H4 (cell line): ENCODE results near the gene SRD5A1. TPM values are rescaled to one million over a fixed set of nuclear protein-coding genes. Genes with fewer than 3 reads are reported as not detected.

Experiments
- DNase-seq: peaks from one replicate; pipeline ENCODE4 v3.0.0-alpha.2; 2015; ENCODE audit warnings: low spot score
- total RNA-seq: library from RNA; depleted of rRNA; stranded (reverse); fragments of >200 nt; shearing (Covaris generic); gene quantifications from 2 replicates; pipeline ENCODE4 v1.2.3, GENCODE V29; 2014

Gene SRD5A1
- total RNA-seq, 1 experiment from 2014 or later = 34.9 TPM

DNA sequence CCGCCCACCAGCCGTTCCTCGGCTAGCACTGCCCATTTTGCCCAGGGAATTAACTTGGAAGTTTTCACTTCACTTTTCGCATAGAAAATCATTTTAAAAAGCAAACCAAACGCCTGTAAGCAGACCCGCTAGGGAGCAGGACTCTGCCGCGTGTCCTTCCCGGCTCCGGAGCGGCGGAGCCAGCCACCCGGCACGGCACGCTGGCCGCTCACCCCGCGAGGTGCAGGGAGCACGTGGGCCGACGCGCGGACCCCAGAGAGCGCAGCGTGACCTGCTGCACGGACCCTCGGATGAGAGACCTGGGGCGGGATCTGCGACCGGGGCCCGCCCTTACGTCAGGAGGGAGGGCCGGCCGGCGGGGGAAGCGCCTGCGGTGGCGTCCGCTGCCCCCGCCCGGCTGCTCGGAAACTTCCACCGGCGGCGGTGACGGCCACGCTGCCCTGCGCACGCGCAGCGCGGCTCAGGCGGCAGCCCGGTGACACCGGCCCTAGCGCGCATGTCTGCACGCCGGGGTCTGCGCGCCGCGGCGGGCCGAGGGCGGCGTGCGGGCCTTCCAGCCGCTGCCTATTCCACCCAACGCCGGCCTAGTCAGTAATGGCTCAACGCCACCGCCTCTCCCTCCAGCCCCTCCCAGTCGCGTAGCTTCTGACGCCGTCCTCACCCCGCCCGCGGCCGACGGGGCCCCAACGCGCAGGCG, 79.5 kb downstream of the SRD5A1 start:
- DNase-seq = peak; percentile 97

DNA sequence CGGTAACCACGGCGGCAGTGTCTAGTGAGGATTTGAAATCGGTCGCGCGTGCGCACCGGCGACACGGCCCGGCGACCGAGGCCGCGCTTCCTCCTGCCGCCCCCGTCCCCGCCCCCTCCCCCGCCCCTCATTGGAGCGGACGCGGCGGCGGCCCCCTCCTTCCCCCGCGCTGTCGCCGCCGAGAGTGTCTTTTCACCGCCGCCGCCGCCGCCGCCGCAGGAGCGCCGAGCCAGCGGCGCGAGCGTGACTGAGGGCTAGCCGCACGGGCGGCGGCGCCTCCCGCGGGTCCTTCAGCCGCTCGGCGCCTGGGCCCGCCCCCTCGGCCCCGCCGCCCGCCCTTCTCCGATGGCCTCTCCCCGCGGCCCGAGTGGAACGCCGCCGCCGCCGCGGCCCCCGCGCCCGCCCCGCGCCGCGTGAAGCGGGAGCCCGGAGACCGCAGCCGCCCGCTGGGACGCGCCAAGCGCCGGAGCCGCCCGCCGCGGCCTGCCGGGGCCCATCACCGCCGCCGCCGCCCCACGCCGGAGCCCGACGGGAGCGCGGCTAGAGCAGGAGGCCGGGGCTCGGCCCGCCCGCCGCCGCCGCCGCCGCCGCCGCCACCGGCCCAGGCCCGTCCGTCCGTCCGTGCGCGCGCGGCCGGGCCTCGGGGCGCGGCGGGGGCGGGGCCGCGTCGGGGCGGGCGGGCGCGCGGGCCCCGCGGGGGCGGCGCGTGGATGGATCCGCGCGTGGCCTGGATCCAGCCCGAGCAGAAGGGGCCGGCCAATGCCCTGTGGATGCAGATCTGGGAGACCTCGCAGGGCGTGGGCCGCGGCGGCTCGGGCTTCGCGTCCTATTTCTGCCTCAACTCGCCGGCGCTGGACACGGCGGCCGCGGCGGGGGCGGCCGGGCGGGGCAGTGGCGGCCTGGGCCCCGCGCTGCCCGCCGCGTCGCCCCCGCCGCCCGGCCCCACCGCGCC, 80.3 kb downstream of the SRD5A1 start, which contains the start of gene TENT4A:
TSS of gene TENT4A (plus strand) at position 159 of the 952 bp plus-strand sequence. CDS start at position 711, 552 bp downstream.
- DNase-seq = no peak

DNA sequence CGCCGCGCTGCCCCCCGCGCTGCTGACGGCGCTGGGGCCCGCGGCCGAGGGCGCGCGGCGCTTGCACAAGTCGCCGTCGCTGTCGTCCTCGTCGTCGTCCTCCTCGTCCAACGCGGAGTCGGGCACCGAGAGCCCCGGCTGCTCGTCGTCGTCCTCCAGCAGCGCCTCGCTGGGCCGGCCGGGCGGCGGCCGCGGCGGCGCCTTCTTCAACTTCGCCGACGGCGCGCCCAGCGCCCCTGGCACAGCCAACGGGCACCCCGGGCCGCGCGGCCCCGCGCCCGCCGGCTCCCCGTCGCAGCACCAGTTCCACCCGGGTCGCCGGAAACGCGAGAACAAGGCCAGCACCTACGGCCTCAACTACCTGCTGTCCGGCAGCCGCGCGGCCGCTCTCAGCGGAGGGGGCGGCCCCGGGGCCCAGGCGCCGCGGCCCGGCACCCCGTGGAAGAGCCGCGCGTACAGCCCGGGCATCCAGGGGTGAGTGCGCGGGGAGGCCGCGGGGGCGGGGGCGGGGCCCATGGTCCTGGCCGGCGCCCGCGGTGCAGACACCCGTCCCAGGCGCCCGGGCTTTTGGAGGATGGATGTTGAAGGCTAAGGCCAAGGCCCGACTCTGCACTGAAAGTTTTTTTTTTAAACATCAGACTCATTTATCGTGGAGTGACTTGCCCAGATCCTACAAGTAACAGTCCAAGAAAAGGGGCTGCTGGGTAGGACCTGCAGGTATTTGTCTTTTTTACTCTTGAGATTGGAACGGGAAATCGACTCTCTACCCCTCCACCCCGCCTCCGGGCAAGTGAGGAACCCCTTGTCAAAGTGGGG, 81.2 kb downstream of the SRD5A1 start:
- no peak for DNase-seq

DNA sequence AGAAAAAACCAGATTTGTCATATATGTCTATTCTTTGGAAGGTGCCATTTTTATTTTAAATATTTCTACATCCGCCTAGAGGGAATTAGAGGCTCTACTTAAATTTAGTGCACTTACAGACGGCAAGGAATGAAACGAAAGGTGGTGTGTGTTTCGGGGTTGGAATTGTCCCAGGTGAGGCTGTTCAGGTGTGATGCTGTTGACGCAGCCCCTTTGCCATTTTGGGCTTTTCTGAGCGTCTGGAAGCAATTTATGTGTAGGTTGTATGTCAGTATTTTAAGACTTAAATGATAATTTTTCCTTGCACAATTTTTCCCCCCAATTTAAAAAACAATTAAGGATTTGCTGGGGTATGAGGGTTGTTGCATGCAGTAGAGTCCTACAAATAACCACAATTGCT, 82.0 kb downstream of the SRD5A1 start:
- DNase-seq = no peak

DNA sequence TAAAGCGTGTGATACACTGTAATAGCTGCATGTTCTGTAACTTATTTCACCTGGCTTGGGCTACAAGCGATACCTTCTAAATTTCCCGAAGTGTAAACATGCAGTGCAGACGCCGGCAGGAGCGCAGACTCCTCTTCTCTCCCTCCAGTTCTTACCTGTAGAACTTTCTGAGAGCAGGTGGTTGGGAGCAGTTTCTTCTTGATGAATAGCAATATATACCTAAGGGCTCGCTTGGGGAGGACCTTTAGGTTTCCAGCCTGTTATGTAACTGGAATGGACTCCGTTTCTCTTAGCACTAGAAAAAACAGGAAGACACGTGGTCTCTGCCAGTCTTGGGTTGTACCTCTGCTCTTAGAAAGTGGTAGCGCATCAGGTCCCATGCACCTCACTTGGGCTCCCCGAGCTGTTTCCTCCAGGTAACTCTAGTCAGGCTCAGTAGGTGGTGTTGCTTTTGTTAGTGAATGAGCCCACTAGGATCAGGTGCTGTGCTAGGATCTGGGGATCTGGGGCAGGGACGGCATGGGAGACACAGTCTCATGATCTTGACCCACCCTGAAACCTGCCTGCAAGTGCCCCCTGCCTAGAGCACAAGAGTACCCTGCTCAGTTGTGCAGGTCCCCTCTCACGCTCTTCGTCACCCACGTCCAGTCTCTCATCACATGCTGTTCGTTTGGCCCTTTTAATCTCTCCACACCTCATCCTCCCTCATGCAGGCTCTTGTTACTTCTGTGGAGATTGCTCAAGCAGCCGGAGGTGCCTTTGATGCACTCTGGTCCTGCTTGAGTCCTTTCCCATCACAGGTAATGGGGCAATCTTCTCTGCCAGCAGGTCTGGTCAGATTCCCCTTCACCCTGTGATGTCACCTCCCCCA, 82.8 kb downstream of the SRD5A1 start:
- no peak for DNase-seq

DNA sequence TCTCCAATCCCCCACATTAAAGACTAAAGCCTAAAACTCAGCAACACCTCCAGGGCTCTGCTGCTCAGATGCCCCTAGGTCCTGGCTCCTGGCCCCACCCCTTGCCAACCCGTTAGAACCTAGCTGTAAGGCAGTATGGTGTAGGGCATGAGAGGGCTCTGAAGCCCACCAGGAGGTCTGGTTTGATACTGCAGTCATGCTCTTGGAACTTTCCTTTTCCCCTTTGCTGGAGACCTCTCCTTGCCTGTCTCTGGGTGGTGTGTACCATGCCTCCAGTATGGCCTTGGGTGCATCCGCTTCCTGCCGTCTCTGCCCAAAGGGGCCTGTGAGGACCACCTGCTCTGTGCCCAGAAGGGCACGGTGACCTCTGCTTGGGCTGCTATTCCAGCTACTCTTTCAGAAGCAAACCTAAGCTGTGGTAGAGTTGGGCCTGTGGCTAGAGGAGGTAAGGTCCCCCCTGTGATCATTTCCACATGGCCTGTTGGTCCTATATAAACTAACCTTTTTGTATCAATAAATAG, 83.4 kb downstream of the SRD5A1 start:
- DNase-seq = no peak

DNA sequence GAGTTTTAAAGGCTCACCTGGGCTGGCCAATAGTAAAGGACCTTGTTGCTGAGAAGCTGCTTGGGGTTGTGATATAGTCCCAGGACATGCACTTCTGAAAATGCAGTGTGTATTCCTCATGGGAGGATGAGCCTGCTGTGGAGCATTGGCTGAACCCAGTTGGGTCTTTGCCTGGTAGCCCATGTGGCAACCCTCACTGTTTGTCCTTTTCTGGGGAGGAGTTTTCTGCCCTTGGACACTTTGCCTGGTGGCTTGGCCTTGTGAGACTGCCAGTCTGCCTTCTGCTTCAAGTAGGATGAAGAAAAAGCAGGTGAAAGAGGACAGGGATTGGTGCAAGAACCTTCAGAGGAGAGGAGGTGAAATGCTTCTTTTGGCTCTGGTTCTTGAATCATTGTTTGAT, 84.0 kb downstream of the SRD5A1 start:
- no peak for DNase-seq

DNA sequence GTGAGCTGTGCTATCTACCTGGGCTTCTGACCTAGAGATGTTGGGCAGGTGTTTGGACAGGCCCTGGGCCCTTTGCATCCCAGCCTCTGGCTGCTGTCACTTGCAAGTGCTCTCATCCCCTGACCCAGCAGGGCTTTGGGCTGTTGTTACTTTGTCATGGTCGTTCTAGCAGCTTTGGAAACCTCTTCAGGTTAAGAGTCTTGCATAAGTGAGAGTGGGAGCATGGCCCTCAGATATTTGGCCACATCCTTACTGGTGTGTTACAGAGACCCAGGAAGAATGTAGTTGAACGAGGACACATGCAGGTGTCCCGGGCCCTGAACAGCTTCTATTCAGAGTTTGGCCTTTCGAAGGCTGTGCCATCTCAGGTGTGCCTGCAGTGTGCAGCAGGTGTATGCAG, 84.4 kb downstream of the SRD5A1 start:
- no peak for DNase-seq

DNA sequence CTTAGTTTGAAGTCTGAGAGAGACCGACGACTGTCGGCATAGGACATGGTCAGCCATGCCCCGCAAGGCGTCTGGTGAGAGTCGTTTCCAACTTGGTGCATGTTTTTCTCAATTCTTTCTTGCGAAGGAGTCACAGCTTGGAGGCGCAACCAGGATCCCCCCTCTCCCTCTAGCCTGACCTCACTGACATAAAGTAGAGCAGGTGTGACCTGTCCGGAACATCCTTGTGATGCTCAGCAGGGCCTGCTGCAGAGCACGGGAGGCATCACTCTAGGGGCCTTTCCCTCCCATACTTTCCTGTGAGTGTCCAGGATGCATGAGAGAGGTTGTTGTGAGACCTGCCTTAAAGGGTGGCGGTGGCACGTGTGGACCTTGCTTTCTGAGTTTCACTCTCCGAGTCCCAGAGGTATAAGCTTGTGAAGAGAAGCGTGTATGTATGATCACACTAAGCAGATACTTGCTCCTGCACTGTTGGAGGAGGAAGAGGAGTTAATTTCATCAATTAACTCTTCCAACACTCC, 85.0 kb downstream of the SRD5A1 start:
- DNase-seq = no peak

DNA sequence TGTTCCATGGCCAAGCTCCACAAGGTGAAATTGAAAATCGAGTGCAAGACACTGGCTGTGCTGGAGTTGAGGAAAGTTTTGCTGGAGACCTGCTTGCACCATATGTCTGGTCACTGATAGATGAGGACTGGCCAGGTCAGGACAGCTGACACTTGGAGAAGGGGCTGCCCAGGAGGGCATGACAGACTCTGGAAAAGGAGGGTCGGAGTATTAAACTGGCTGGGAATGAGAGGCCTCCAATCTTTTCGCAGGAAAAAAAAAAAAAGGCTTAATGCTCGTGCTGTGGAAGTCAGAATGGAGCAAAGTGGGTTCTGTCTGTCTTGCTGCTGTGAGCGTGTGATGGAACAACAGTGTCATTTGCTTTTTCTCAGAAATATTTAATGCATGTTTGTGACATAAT, 85.5 kb downstream of the SRD5A1 start:
- no peak for DNase-seq

DNA sequence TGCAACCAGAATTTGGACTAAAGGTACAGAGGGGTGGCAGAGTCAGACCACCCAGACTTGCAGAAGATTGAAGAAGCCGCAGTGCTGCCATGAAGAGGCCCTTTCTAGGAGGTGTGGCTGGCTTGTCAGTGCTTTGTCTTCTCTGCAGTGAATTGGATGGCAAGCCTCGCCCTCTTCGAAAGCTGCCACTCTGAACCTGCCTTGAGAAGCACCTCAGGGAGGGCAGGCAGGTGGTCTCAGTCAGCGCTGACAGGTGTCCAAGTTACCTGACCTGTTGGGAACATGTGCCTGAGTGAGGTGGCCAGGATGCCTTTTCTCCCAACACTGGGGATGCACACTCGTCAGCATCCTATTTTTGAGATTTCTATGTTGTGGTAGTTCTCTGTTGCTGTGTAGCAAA, 86.2 kb downstream of the SRD5A1 start:
- no peak for DNase-seq

DNA sequence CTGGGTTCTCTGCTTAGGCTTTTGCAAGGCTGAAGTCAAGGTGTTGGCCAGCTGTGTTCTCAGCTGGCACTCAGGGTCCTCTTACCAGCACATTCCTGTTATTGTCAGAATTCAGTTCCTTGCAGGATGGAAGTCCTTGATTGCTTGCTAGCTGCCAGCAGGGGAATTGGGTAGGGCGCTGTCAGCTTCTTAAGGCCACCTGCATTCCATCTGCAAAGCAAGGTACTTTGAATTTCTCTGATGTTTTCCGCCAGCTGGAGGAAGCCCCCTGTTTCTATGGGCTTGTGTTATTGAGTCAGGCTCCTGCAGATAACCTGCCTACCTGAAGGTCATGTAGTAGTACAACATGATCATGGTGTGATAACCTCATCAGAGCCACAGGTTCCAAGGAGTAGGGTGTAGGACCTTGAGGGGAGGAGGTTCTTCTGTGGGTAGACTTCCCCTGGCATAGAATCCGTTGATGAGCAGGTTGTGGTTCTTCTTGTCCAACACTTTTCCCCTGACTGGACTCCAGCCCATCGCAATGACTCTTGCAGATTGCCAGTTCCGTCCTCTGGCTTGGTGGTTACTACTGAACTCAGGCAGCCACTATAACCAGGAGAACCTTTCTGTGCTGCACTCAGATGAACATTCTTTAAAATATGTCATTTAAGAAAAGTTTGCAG, 86.8 kb downstream of the SRD5A1 start:
- DNase-seq = no peak

DNA sequence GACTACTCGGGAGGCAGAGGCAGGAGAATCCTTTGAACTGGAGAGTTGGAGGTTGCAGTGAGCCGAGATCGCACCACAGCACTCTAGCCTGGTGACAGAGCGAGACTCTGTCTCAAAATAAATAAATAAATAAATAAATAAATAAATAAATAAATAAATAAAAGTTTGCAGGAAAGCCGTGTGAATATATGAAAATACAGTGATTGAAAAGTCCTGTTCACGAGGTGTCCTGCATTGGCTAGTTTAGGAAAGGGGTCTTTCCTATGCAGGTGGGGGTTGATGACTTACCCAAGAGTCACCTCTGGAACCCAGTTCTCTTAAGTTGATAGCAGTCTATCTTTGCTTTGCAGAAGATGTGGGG, 87.3 kb downstream of the SRD5A1 start:
- DNase-seq = no peak

DNA sequence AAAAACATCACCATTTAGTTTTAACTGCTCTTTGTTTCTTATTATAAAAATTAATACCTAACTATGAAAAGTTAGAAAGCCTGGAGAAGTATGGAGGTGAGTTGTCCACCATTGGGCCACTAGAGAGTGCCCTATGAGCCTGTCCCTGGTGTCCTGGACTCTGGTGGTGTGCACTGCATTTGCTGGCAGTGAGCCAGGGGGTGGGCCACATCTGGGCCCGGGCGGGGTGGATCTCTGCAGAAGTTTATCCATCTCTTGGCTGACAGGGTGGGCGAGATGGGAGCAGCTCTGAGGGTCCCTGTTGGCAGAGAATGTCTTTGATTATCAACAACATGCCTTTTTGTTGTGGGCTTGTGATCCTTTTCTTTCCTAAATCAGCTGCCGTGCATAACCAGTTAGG, 88.2 kb downstream of the SRD5A1 start:
- DNase-seq = no peak

DNA sequence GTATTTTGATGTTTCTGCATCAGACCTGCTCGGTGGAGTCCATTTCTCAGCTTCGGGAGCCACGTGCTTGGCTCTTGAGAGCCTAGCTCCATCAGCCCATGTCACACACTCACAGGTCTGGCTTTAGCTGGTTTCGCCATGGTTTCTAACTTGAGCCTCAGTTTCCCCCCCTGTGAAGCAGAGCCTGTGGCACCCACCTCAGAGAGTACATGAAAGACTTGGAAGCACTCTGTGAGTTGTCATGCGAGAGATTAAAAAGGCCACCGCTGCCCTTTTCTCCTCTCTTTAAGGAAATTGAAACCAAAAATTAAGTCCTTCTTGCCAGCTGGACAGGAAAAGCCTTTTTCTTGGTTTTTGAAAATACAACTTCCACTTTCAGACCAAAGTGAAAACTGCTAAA, 88.8 kb downstream of the SRD5A1 start:
- no peak for DNase-seq

DNA sequence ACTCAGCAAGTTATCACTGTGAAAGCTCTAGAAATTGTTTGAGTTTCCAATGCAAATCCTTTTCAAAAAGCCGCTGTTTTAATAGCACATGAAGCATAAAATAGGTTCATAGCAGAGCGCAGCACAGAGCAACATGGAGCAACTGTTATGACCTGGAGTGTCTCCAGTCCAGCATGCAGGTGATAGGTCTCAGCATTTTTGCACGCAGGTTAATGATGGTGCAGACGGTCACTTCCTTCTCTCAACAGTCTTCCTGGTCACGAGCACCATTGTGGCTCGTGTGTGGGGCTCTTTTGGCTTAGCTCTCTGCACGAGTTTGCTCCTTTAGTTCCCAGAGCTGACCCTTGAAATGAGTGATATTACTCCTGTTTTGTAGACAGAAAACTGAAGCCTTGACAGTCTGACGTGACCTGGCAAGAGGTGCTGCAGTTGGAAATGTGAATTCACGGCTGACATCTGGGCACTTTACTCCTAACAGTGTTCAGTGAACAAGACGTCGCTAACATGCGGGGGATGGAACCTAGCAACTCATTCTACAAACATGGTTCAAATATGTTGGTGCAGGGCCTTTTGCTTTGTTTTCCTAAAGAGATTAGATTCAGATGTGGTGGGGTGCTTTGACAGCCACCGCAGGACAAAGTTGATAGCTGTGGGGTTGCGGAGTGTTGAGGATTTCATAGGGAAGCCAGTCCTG, 90.0 kb downstream of the SRD5A1 start:
- no peak for DNase-seq

DNA sequence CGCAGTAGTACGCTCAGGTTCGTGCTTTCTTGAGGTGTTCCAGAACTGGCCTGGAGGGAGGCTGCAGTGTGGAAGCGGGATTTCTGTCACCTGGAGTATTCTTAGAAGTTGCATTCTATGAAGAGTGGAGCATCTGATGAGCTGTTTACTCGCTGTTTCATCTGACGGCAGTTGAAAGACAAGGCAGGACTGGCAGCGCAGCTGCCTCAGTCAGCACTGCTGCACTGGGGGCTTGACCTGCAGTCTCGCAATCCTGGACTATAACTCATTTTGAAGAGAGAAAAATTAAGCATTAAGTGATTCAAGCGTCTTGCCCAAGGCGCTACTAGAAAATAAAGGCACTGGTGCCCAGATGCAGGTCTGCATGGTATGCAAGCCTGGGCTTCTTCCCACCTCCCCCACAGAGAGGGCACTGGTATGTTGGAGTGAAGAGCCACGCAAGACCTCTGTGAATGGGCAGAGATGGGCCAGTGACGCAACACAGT, 90.6 kb downstream of the SRD5A1 start:
- no peak for DNase-seq
